Osteoblast (primary cell): Measurements from ENCODE around the gene LPGAT1. TPM values are rescaled to one million over a fixed set of nuclear protein-coding genes. Genes with fewer than 3 reads are reported as not detected.
"Not testable (repeated sequence)": the region's sequence is repeated elsewhere in the genome, so short reads cannot be mapped to it uniquely, and the experiment has no call there.

Experiments
- DNase-seq: peaks from one replicate; pipeline ENCODE4 v3.0.0; 2011; ENCODE audit warnings: low spot score, mixed read lengths; ENCODE audit not compliant: insufficient read length; ENCODE audit errors: missing footprints
- H2AFZ ChIP-seq: 2 replicates; pipeline ENCODE4 v1.6.0; 2011; ENCODE audit warnings: mild to moderate bottlenecking, low read length
- H3K27ac ChIP-seq: 2 replicates; pipeline ENCODE4 v1.5.1; 2011; ENCODE audit warnings: mild to moderate bottlenecking, low read depth, low read length, moderate library complexity
- H3K27me3 ChIP-seq: 2 replicates; pipeline ENCODE4 v1.6.0; 2012; ENCODE audit warnings: mild to moderate bottlenecking, control low read depth, inconsistent platforms, low read length, moderate library complexity; ENCODE audit not compliant: insufficient read depth
- H3K36me3 ChIP-seq: 2 replicates; pipeline ENCODE4 v1.5.1; 2011; ENCODE audit warnings: mild to moderate bottlenecking, low read length, control low read depth, moderate library complexity; ENCODE audit not compliant: insufficient read depth
- H3K4me1 ChIP-seq: 2 replicates; pipeline ENCODE4 v1.5.1; 2011; ENCODE audit warnings: mild to moderate bottlenecking, low read length, control low read depth, moderate library complexity; ENCODE audit not compliant: insufficient read depth
- H3K4me2 ChIP-seq: 2 replicates; pipeline ENCODE4 v1.6.0; 2011; ENCODE audit warnings: mild to moderate bottlenecking, low read length; ENCODE audit not compliant: insufficient read depth
- H3K4me3 ChIP-seq: fragments of 200-600 bp; sonication (generic); 3 replicates; pipeline ENCODE4 v1.5.1; 2012; ENCODE audit warnings: mild to moderate bottlenecking, low read length, inconsistent platforms; ENCODE audit not compliant: insufficient read depth
- H3K79me2 ChIP-seq: 2 replicates; pipeline ENCODE4 v1.6.0; 2012; ENCODE audit warnings: mild to moderate bottlenecking, low read length, control low read depth, inconsistent platforms; ENCODE audit not compliant: insufficient read depth
- H3K9me3 ChIP-seq: 2 replicates; pipeline ENCODE4 v1.5.1; 2011; ENCODE audit warnings: low read depth, low read length, control low read depth
- H4K20me1 ChIP-seq: 2 replicates; pipeline ENCODE4 v1.6.0; 2012; ENCODE audit warnings: mild to moderate bottlenecking, low read length, control low read depth; ENCODE audit not compliant: insufficient read depth
- CTCF ChIP-seq: IDR thresholded peaks from 2 replicates; pipeline ENCODE4 v1.5.1; 2011; ENCODE audit warnings: mild to moderate bottlenecking, low read depth, low read length, moderate library complexity; ENCODE audit errors: extremely low read depth
- total RNA-seq: library from RNA; depleted of rRNA; stranded (reverse); fragments of >200 nt; gene quantifications from 2 replicates; pipeline ENCODE4 v1.2.3, GENCODE V29; 2012

Gene LPGAT1
- total RNA-seq, 1 donor: 43.4 TPM

DNA sequence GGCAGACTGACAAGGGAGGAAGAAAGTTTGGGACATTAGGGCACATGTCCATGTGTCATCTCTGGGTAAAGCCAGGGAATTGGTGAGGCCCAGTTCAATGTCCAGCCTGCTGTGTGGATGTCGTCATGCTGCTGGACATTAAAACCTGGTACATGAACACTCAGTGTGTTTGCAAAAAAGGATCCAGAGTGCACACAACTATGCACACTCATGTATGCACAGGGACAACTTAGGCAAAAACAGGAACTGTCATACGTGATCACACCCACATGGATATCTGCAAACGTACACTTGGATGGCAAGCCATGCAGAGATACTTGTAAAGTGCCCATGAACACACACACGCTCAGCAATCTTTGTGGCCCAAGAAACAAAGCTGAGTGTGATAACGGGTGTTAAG lies 107.3 kb downstream of the LPGAT1 start:
- no peaks in the 10 kb centered on the region for H3K9me3 ChIP-seq
- no peak overlapping the region for H3K27ac ChIP-seq
- no peaks in the 10 kb centered on the region for H3K36me3 ChIP-seq
- TF ChIP-seq CTCF: no peak
- H3K4me1 ChIP-seq: no peaks in the 10 kb centered on the region
- H3K27me3 ChIP-seq: no peaks in the 10 kb centered on the region
- no peaks in the 10 kb centered on the region for H3K79me2 ChIP-seq
- DNase-seq: no peak
- no peak overlapping the region for H3K4me2 ChIP-seq
- H2AFZ ChIP-seq: no peak overlapping the region
- no peaks in the 10 kb centered on the region for H4K20me1 ChIP-seq
- no peak overlapping the region for H3K4me3 ChIP-seq

GRCh38 chr1:211722277-211723175 lies 108.0 kb downstream of the LPGAT1 start:
- TF ChIP-seq CTCF: no peak

GRCh38 chr1:211716555-211716954 lies 114.0 kb downstream of the LPGAT1 start:
- not testable (repeated sequence) for H3K36me3 ChIP-seq, H3K4me1 ChIP-seq, DNase-seq, H3K4me2 ChIP-seq, H3K9me3 ChIP-seq, H3K27me3 ChIP-seq, H3K4me3 ChIP-seq, H4K20me1 ChIP-seq, H2AFZ ChIP-seq, H3K27ac ChIP-seq, H3K79me2 ChIP-seq

More at GRCh38 chr1:211722277-211723175, 108.0 kb downstream of the LPGAT1 start:
- Histone ChIP-seq H3K79me2 (no peaks in the 10 kb centered on the region), H4K20me1 (no peaks in the 10 kb centered on the region), H3K27me3 (no peaks in the 10 kb centered on the region), H3K4me1 (no peaks in the 10 kb centered on the region), H3K27ac (no peak overlapping the region), H3K9me3 (no peaks in the 10 kb centered on the region), H3K36me3 (no peaks in the 10 kb centered on the region), H3K4me3 (no peak overlapping the region), H3K4me2 (no peak overlapping the region), H2AFZ (no peak overlapping the region)
- no peak for DNase-seq

DNA sequence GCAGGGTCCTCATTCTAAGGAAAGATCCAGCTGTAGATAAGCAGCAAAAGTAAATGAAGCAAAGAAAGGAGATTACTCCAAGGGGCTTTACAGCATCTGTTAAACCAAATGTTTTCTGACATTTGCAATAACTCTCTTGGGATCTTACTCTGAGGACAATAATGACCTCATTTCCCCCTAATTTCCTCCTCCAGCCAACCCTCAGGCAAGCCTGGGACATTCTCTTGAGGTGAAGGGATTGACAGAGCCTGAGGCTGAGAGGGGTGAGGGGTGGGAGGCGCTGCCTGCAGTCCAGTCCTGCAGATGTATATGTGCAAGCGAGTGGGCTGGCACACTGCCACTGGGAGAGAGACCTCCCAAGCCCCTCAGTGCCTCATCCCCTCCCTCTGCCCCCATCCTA lies 114.6 kb downstream of the LPGAT1 start:
- Histone ChIP-seq H3K79me2 (no peaks in the 10 kb centered on the region), H2AFZ (no peak overlapping the region)
- TF ChIP-seq CTCF: no peak

More for the DNA sequence above, 114.6 kb downstream of the LPGAT1 start:
- Histone ChIP-seq H3K4me2 (no peak overlapping the region), H3K27ac (no peak overlapping the region), H3K4me3 (no peak overlapping the region), H3K36me3 (no peaks in the 10 kb centered on the region), H3K27me3 (no peaks in the 10 kb centered on the region), H4K20me1 (no peaks in the 10 kb centered on the region), H3K9me3 (no peaks in the 10 kb centered on the region), H3K4me1 (no peaks in the 10 kb centered on the region)
- DNase-seq: no peak
